NB4 (cell line): Measurements from ENCODE around the gene RGS3.

Experiments
- DNase-seq: peaks from one replicate; pipeline ENCODE4 v3.0.0; 2010; ENCODE audit warnings: low read depth
- H3K4me3 ChIP-seq: one replicate; pipeline ENCODE4 v1.5.1; 2011; ENCODE audit warnings: mild to moderate bottlenecking, low read depth, low read length, moderate library complexity
- CTCF ChIP-seq: IDR thresholded peaks from one replicate; pipeline ENCODE4 v1.5.1; 2012; ENCODE audit warnings: low read depth, low read length
- MAX ChIP-seq: IDR thresholded peaks from 2 replicates; pipeline ENCODE4 v1.6.1; 2011; ENCODE audit warnings: low read depth, low read length
- MYC ChIP-seq: IDR thresholded peaks from 2 replicates; pipeline ENCODE4 v1.6.1; 2011; ENCODE audit warnings: low read depth, low read length
- POLR2A ChIP-seq: IDR thresholded peaks from 2 replicates; pipeline ENCODE4 v1.6.1; 2011; ENCODE audit warnings: mild to moderate bottlenecking; ENCODE audit not compliant: insufficient read length; ENCODE audit errors: extremely low read depth

RGS3 gene

GRCh38 chr9:113529336-113530009 is 65.9 kb downstream of the RGS3 start:
- DNase-seq, result no peak
- no peak overlapping the region for H3K4me3 ChIP-seq
- no peak for TF ChIP-seq MYC
- TF ChIP-seq CTCF, result no peak
- no peak for TF ChIP-seq MAX
- no peak for TF ChIP-seq POLR2A

- no peak for TF ChIP-seq CTCF
- TF ChIP-seq MAX, result no peak
- TF ChIP-seq POLR2A, result no peak
- TF ChIP-seq MYC, result no peak
- no peak overlapping the region for H3K4me3 ChIP-seq
- no peak for DNase-seq
Observed at GRCh38 chr9:113530022-113530635, 66.6 kb downstream of the RGS3 start.

- no peak overlapping the region for H3K4me3 ChIP-seq
- DNase-seq, result no peak
- no peak for TF ChIP-seq POLR2A
- TF ChIP-seq MAX, result no peak
- no peak for TF ChIP-seq CTCF
- TF ChIP-seq MYC, result no peak
Observed at GRCh38 chr9:113530942-113531341, 67.4 kb downstream of the RGS3 start.

- DNase-seq, result no peak
- TF ChIP-seq MAX (no peak), POLR2A (no peak), MYC (no peak), CTCF (no peak)
- H3K4me3 ChIP-seq, result no peak overlapping the region
Observed at GRCh38 chr9:113531919-113532808, 68.6 kb downstream of the RGS3 start.

- no peak for DNase-seq
- TF ChIP-seq MYC (no peak), CTCF (no peak), MAX (no peak), POLR2A (no peak)
- no peak overlapping the region for H3K4me3 ChIP-seq
Observed at GRCh38 chr9:113532809-113533190, 69.3 kb downstream of the RGS3 start.
